Esophagus squamous epithelium (tissue), 4 donors: ENCODE measurements around the gene RUNX1.

ENCODE experiments used
- POLR2A ChIP-seq, 4 donors: fragments of 450-650 bp; IDR thresholded peaks; one replicate each; pipeline ENCODE4 v1.6.1; 2017; ENCODE audit warnings: antibody characterized with exemption in 4 of 4, mild to moderate bottlenecking in 4 of 4, moderate library complexity in 3 of 4
- TF ChIP-seq, protein P1 (sequence below), 6 experiments: fragments of 450-650 bp in 4 of 6; fragments of 200-600 bp in 2 of 6; sonication (generic) in 2 of 6; IDR thresholded peaks; one replicate each; pipeline ENCODE4 v1.5.1; 2016 to 2019; ENCODE audit warnings: antibody characterized with exemption in 6 of 6, mild to moderate bottlenecking in 4 of 6, moderate library complexity in 4 of 6

GRCh38 chr21:35044770-35045541, 4.1 kb downstream of the RUNX1 start:
- TF ChIP-seq, protein P1, sequence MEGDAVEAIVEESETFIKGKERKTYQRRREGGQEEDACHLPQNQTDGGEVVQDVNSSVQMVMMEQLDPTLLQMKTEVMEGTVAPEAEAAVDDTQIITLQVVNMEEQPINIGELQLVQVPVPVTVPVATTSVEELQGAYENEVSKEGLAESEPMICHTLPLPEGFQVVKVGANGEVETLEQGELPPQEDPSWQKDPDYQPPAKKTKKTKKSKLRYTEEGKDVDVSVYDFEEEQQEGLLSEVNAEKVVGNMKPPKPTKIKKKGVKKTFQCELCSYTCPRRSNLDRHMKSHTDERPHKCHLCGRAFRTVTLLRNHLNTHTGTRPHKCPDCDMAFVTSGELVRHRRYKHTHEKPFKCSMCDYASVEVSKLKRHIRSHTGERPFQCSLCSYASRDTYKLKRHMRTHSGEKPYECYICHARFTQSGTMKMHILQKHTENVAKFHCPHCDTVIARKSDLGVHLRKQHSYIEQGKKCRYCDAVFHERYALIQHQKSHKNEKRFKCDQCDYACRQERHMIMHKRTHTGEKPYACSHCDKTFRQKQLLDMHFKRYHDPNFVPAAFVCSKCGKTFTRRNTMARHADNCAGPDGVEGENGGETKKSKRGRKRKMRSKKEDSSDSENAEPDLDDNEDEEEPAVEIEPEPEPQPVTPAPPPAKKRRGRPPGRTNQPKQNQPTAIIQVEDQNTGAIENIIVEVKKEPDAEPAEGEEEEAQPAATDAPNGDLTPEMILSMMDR (IDR thresholded peaks at IDR 0.05): no peak
- no peak for TF ChIP-seq POLR2A (IDR thresholded peaks at IDR 0.05)
